OCI-LY3 (cell line): Measurements from ENCODE around the gene CSTPP1.

Experiments used
- H2AFZ ChIP-seq: fragments of 200-600, 300-600 bp; shearing (Covaris generic); 2 replicates; pipeline ENCODE4 v1.6.0; 2014; ENCODE audit warnings: antibody characterized with exemption, low read depth, low read length
- H3K27ac ChIP-seq: fragments of 200-600, 300-600 bp; sonication (generic); 2 replicates; pipeline ENCODE4 v1.5.1; 2014; ENCODE audit warnings: mild to moderate bottlenecking, low read length, moderate library complexity, mixed read lengths
- H3K27me3 ChIP-seq: fragments of 200-600, 300-600 bp; sonication (generic); 2 replicates; pipeline ENCODE4 v1.6.1; 2014; ENCODE audit warnings: low read depth, low read length, mixed read lengths
- H3K36me3 ChIP-seq: fragments of 200-600, 300-600 bp; sonication (generic); replicated peaks from 2 replicates; pipeline ENCODE3; 2014; ENCODE audit warnings: low read depth, low read length, mixed read lengths
- H3K4me1 ChIP-seq: fragments of 300-600, 200-600 bp; sonication (generic); 2 replicates; pipeline ENCODE4 v1.6.1; 2014; ENCODE audit warnings: low read length, mixed read lengths
- H3K4me2 ChIP-seq: fragments of 200-600, 300-600 bp; sonication (generic); 2 replicates; pipeline ENCODE4 v1.6.1; 2014; ENCODE audit warnings: low read length, mixed read lengths
- H3K4me3 ChIP-seq: fragments of 300-600, 200-600 bp; sonication (generic); 2 replicates; pipeline ENCODE4 v1.5.1; 2014; ENCODE audit warnings: antibody characterized with exemption, mild to moderate bottlenecking, low read length, moderate library complexity
- H3K79me2 ChIP-seq: fragments of 300-600, 200-600 bp; shearing (Covaris generic); 2 replicates; pipeline ENCODE4 v1.6.1; 2014; ENCODE audit warnings: mild to moderate bottlenecking, low read length, mixed read lengths
- H3K9ac ChIP-seq: fragments of 300-600, 200-600 bp; shearing (Covaris generic); 2 replicates; pipeline ENCODE4 v1.6.0; 2014; ENCODE audit warnings: mild to moderate bottlenecking, low read length, moderate library complexity
- H3K9me3 ChIP-seq: fragments of 200-600, 300-600 bp; shearing (Covaris generic); 2 replicates; pipeline ENCODE4 v1.6.1; 2014; ENCODE audit warnings: low read length, mixed read lengths; ENCODE audit not compliant: insufficient read depth
- H4K20me1 ChIP-seq: fragments of 200-600, 300-600 bp; sonication (generic); 2 replicates; pipeline ENCODE4 v1.6.1; 2016; ENCODE audit warnings: low read length, mixed read lengths; ENCODE audit not compliant: insufficient read depth
- EZH2phosphoT487 ChIP-seq: fragments of 200-600 bp; shearing (Covaris generic); IDR thresholded peaks from 2 replicates; pipeline ENCODE4 v1.6.1; 2018; ENCODE audit warnings: antibody characterized with exemption, mixed run types, low read depth
- TF ChIP-seq, protein P1 (sequence below): fragments of 200-600, 300-600 bp; sonication (generic); IDR thresholded peaks from 2 replicates; pipeline ENCODE4 v1.5.1; 2014; ENCODE audit warnings: antibody characterized with exemption, low read length, low read depth

Gene CSTPP1

DNA sequence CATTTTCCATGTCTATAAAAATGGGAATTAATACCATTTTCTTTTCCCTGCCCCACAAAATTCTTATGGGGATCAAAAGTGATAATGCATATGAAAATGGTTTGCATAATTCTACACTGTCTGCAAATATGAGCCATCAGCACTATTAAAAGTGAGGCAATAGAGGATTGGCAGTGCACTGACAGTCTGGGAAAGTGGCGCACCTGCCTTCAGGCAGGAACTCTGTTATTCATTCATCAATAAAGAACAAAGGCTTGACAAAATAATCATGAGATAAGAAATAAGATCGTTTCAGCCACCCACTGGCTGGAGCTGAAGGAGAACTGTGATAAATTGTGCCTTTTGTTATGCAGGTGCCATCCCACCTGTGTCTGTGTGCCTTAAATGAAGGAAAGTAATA, 190.7 kb downstream of the CSTPP1 start:
- Histone ChIP-seq H3K79me2 (no peaks in the 10 kb centered on the region), H3K4me3 (no peak overlapping the region), H3K27me3 (no peaks in the 10 kb centered on the region), H2AFZ (no peak overlapping the region), H3K4me2 (no peak overlapping the region), H3K27ac (no peak overlapping the region), H4K20me1 (no peaks in the 10 kb centered on the region), H3K9me3 (no peaks in the 10 kb centered on the region), H3K4me1 (peaks cover 8% of the 10 kb centered on the region), H3K9ac (no peak overlapping the region), H3K36me3 (no peaks in the 10 kb centered on the region)
- TF ChIP-seq, protein P1, sequence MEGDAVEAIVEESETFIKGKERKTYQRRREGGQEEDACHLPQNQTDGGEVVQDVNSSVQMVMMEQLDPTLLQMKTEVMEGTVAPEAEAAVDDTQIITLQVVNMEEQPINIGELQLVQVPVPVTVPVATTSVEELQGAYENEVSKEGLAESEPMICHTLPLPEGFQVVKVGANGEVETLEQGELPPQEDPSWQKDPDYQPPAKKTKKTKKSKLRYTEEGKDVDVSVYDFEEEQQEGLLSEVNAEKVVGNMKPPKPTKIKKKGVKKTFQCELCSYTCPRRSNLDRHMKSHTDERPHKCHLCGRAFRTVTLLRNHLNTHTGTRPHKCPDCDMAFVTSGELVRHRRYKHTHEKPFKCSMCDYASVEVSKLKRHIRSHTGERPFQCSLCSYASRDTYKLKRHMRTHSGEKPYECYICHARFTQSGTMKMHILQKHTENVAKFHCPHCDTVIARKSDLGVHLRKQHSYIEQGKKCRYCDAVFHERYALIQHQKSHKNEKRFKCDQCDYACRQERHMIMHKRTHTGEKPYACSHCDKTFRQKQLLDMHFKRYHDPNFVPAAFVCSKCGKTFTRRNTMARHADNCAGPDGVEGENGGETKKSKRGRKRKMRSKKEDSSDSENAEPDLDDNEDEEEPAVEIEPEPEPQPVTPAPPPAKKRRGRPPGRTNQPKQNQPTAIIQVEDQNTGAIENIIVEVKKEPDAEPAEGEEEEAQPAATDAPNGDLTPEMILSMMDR = no peak
- no peak for TF ChIP-seq EZH2phosphoT487

DNA sequence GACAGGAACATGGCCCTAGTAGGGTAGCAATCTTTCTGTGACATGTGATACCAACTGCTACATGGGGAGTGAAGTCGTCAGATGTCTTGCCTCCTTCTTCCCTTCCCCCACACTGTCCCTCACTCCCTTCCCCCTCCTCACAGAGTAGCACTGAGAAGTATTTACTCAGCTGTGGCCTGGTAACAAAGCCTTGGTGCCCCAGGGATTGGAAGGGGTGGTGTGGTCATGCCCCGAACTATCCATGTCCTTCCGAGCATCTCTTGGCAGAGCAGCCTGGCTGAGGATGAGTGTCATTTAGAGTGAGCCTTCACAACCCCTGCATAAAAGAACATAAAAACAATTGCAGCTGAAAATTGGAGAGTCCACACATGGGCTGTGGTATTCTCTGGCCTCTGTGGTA, 194.0 kb downstream of the CSTPP1 start:
- no peaks in the 10 kb centered on the region for H4K20me1 ChIP-seq
- no peaks in the 10 kb centered on the region for H3K79me2 ChIP-seq
- TF ChIP-seq EZH2phosphoT487 = no peak
- TF ChIP-seq, protein P1 = no peak
- H3K27me3 ChIP-seq = no peaks in the 10 kb centered on the region
- no peak overlapping the region for H2AFZ ChIP-seq
- H3K27ac ChIP-seq = no peak overlapping the region
- no peak overlapping the region for H3K4me3 ChIP-seq
- peaks cover 8% of the 10 kb centered on the region for H3K4me1 ChIP-seq
- no peak overlapping the region for H3K9ac ChIP-seq
- no peak overlapping the region for H3K4me2 ChIP-seq
- no peaks in the 10 kb centered on the region for H3K36me3 ChIP-seq
- H3K9me3 ChIP-seq = no peaks in the 10 kb centered on the region

DNA sequence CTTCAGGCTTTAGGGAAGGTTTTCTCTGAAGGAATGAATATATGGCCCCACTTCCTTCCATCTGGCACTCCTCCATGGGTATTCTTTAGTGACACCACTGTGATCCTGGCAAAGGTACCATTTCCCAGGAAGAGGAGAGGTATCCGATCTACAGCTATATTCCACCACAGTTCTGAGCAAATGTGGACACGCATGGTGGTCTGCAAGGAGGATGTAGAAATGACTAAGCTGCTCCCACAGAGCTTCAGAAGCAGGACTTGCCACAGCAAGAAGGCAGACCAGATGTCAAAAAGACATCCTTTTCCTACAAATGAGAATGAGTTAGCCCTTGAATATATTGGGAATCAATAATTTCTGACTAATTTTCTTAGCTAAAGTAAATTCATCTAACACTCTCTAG, 194.6 kb downstream of the CSTPP1 start:
- Histone ChIP-seq H3K36me3 (no peaks in the 10 kb centered on the region), H2AFZ (no peak overlapping the region), H3K4me2 (no peak overlapping the region), H3K4me1 (peaks cover 8% of the 10 kb centered on the region), H4K20me1 (no peaks in the 10 kb centered on the region), H3K79me2 (no peaks in the 10 kb centered on the region), H3K9ac (no peak overlapping the region), H3K9me3 (no peaks in the 10 kb centered on the region), H3K27ac (no peak overlapping the region), H3K4me3 (no peak overlapping the region), H3K27me3 (no peaks in the 10 kb centered on the region)
- TF ChIP-seq, protein P1 = no peak
- no peak for TF ChIP-seq EZH2phosphoT487

DNA sequence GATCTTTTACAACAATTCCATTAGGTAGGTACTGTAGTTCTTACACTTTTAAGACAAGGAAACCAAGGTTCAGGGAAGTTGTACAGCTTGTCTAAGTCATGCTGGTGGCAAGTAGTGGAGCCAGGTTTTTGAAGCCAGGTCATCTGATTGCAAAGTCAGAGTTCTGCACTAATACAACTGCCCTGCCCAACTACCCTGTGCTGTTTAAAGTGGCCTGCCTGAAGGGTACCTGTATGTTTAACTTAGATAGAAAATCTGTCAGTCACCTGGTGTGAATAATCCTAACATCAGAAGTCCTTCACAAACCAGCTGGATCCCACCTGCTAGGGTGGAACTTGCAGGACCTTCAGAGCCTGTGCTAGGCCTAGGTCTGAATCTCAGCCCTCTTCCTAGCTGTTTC, 195.9 kb downstream of the CSTPP1 start:
- H3K4me1 ChIP-seq = peaks cover 8% of the 10 kb centered on the region
- H3K27me3 ChIP-seq = no peaks in the 10 kb centered on the region
- no peak overlapping the region for H2AFZ ChIP-seq
- H3K4me2 ChIP-seq = no peak overlapping the region
- H3K79me2 ChIP-seq = no peaks in the 10 kb centered on the region
- H3K4me3 ChIP-seq = no peak overlapping the region
- TF ChIP-seq, protein P1 = no peak
- TF ChIP-seq EZH2phosphoT487 = no peak
- H3K36me3 ChIP-seq = no peaks in the 10 kb centered on the region
- H3K27ac ChIP-seq = no peak overlapping the region
- H4K20me1 ChIP-seq = no peaks in the 10 kb centered on the region
- H3K9me3 ChIP-seq = no peaks in the 10 kb centered on the region
- no peak overlapping the region for H3K9ac ChIP-seq
